Colon (tissue), 2 donors: ENCODE results near the gene TOX2.

Experiments used
- FAIRE-seq: peaks from 2 replicates; lab custom pipeline; 2012; peaks lifted over from hg19 to GRCh38; lab: Jason Lieb, UNC
- donor health status: control.
- donor health status: control.

The TOX2 gene

DNA sequence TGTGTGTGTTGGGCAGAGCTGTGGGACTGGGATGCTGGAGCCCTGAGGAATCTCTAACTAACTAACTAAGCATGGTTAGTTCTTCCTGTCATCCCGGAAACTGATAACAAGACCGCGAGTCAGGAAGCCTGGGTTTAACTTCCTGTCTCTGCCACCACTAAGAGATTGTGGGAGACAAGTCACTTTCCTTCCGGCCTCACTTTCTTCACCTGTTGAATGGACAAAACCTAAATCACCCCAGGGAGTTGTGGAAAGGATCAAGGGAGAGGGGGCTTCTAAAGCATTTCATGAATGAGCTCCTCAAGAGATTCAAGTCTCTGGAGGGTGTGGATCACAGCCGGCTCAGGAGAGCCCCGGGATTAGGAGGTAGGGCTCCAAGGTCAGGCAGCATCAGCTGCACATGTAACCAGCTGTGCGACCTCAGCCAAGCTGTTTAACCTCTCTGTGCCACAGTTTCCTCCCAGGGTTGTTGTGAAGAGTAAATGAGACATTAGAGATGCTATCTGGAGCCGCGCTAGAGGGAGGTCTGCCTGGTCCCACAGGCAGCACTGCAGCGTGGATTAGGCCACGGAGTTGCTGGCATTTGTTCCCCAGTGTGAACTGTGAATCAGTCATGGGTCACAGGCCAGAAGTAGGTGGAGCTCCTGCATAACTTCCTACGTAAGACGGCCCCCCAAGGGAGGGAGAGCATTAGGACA is 105.1 kb downstream of the TOX2 start:
- no peak for FAIRE-seq

DNA sequence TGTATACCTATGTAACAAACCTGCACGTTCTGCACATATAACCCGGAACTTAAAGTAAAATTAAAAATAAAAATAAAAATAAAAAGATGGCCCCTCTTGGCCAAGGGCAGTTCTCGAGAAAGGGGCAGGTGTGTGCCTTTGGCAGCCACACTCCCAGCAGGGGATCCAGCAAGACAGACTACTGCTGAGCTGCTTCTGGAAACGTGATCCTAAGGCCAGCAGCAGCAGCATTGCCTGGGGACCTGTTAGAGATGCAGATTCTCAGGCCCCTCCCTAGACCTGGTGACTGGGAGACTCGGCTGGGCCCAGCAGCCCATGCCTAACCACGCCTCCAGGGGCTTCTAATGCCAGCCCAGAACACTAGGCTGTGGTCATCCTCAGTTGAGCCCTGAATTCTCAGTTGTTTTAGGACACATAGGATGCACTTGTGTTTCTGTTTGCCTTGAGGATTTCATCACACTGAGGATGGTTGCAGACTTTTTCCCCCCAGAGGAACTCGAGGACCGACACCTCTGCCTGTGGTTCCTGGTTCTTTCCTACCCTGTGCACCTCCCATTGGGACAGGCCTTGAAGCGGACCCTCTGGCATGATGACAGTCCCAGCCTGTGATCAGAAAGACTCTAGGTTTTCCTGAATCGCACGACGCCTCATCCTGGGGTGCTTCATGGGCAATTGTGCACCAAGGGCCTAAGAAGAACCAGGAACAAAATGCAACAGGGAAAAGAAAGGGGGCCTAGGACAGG is 105.9 kb downstream of the TOX2 start:
- FAIRE-seq, result no peak

DNA sequence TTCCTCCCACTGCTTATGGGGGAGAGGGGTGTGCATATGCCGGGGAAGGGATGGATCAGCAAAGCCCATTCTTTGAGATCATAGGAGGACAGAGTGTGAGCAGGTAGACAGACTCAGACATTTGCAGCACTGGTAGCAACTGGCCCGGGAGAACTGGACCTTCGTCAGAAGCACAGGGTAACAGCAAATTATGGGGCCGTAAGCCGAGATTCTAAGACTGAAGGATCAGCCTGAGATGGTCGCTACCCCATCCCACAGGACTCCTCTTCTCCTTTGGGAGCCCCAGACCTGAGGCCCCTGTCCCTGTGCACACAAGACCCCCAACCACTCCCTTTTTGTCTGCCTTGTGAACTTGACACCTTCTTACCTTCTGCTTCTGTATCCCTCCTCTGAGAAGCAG is 106.5 kb downstream of the TOX2 start:
- no peak for FAIRE-seq

DNA sequence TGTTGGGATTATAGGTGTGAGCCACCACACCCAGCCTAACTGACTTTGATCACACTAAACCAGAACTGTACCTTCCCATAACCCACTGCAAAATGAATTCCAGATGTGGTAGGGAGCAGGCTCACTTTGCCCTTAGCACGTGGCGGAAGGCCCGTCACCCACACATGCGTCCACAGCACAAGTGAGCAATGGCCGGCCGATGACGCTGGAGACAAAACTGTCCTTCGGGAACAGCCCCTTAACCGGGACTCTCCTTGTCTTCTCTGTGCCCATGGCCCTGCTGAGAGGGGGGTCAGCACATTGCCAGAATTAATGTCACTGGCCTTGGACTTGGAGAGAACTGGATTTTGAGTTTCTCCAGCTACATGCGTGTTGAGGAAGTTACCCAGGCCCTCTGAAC is 107.2 kb downstream of the TOX2 start:
- FAIRE-seq, result no peak

DNA sequence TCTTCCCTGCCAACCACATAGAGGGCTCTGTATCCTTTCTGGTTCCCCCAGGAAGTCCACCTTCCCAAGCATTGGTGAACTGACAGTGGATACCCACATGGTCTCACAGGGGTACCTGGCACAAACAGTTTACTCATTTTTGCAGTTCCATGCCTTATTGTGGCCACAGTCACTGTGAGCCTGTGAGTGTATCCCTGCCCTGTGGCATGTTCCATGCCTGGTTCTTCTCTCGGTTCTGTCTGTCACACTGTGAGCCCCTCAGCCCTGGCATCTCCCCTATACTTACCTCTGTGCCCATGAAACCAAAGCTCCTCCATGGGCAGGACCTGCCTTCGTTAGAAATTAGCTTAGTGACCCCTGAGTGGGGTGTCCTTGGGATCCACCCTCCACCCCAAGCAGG is 107.8 kb downstream of the TOX2 start:
- no peak for FAIRE-seq

DNA sequence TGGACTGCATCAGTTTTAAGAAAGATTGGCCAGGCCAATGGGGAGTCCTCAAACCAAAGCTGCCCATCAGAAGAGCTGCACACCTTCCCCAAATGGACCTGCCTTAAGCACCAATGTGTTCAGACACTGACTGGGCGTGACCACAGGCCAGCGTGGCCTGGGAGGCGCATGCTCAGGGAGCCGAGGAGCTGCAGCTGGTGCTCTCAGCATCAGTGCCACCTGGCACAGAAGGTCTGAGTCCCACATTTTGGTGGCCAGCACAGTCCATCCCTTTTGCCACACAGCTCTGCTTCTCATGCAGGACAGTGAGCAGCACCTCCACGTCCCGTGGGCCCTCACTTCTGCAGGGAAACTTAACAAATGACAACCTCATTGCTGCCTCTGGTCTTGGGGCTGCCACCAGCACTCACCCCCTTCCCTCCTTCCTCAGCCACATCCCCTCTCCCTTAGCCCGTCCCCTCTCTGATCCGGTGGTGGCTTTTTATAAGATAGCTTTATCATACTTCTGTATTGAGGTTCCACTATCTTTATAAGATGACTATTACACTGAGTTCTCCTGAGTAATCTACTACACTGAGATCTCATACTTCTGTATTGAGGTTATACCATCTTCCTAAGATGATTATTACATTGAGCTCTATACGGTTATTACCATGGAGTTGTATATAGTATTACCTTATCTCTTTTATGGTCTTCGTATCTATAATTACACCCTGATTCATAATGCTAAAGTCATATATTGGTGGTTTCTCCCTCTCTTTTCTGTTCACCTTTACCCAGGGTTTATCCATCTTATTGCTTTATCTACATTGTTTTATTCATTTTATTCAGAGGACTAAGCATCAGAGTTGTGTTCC is 109.1 kb downstream of the TOX2 start:
- no peak for FAIRE-seq

DNA sequence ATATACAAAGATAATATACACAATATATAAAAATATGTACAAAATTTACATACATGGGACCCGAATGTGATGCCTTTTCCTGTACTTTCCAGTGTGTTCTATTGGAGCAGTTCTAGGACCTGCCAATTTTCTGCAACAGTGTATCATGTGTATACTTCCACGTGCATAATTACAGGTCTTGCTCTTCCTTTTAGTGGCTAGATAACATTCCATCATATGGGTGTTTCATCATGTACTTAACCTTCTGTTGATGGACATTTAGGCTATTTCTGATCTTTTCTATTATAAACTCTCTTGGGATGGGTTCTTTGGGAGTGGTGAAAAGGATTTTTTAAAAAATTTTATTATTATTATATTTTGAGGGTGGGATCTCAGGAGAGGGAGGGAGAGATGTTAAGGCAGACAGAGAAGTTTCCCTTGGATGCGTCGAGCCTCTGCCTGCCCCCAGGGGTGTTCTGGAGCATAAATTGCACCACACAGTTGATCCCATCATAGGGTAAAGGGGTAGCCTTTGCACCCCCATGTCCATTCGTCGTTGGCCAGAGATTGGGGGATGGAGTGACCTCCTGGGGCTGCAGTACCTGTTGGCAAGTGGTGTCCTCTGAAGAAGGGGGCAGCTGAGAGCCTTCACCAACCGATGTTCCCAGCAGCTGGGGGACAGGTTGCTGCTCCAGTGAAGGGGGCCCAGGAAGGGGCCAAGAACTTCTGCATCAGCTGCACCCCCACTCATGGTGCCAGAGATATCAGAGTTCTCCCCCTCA is 110.3 kb downstream of the TOX2 start:
- no peak for FAIRE-seq

DNA sequence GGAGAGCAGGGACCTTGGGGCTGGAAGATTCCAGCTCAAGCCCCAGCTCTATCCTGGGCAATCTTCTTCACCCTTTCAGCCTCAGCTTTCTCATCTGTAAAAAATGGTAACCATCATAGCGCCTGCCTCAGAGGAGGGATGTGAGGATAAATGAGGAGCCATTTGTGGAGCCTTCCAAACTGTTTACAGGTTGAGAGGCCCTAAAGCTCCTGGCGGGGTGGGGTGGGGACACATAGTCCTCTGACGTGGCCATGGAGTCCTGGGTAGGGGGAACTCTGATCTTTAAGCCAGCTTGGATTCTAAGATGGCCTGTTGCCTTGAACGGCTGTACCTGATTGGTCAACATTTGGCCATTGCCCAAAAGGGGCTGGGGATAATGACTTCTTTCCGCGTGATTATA is 111.1 kb downstream of the TOX2 start:
- FAIRE-seq, result no peak

DNA sequence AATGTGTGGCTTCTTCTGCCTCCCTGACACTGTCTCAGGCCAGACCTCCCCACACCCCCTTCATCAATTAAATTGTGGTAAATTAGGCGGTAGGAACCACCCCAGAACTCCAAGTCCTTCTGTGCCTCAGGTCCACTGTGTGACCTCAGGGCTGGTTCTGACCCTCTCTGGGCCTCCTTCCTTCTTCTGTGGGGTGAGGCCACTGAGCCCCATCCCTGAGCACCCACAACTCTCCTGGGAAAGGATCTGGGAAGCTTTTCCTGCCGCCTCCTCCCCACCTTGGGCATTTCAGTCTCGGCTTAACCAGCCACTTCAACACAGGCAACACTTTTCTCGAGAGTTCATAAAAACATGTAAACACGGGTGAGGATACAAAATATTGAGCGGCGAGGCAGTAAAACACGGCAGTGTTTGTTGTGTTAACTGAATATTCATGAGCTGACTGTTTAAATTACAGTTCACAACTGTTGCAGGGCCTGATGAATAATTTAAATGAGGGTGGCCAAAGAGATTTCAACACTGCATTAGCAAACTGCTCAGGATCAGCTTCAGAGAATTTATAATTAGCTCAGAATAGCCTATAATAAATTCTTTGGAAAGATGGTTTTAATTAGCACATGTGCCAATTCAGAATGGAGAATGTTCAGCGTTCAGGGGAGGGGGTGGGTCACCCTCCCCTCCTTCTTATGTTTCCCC is 112.1 kb downstream of the TOX2 start:
- FAIRE-seq, result no peak

DNA sequence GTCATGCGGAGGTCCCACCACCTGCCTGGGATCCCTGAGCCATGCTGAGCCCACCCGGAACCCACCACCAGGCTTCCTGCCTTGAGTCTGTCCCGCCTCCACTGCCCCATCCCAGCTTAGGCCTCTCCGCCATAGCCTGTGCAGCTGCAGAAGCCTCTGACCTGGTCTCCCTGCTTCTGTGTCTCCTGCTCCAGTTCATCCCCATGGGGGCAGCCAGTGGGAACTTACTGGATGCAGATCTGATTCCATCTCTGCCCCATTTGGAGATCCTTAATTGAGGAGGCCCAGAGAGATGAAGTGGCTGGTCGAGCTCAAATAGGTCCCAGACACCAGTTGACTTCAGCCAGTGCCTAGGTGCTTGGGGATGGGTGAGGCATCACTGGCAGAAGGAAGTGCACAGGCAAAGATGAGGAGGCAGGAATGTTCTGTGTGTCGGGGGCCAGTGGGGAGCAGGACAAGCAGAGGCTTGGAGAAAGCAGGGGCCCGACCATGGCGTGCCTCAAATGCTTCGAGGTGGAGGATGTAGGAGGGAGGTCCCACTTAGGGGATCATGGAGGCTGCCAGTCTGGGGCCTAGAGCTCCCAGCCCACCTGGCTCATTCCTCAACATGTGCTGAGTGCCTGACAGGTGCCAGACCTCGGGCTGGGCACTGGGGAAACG is 112.8 kb downstream of the TOX2 start:
- FAIRE-seq, result no peak

DNA sequence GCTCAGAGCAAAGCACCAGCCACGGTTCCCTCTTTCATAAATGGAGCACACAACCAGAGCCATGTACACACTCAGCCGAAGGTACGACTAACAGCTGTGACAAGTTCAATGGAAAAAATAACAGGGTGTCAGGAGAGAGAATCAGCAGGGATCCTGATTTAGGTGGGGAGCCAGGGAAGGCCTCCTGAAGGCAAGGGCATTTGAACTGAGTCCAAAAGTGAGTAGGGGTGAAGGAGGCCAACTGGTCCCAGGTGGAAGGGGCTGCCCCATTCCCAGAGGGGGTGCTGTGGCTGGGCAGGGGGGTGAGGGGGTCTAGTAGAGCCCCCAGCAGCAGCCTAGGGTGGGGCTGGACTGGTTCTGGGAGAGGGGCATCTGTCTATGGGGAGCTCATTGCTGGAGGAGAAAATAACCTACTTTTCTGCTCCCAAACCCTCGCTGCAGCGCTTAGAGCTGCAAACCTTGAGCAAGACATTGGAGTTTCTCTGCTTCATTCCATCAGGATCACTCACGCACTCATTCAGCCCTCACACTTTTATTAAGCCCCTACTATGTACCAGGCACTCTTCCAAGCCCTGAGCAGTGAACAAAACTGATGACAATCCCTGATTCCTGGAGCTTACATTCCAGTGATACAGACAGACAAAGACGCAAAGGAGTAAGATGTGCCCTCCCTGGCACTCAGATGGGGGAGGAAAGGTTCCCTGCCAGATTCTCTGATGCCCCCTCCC is 113.5 kb downstream of the TOX2 start:
- no peak for FAIRE-seq

DNA sequence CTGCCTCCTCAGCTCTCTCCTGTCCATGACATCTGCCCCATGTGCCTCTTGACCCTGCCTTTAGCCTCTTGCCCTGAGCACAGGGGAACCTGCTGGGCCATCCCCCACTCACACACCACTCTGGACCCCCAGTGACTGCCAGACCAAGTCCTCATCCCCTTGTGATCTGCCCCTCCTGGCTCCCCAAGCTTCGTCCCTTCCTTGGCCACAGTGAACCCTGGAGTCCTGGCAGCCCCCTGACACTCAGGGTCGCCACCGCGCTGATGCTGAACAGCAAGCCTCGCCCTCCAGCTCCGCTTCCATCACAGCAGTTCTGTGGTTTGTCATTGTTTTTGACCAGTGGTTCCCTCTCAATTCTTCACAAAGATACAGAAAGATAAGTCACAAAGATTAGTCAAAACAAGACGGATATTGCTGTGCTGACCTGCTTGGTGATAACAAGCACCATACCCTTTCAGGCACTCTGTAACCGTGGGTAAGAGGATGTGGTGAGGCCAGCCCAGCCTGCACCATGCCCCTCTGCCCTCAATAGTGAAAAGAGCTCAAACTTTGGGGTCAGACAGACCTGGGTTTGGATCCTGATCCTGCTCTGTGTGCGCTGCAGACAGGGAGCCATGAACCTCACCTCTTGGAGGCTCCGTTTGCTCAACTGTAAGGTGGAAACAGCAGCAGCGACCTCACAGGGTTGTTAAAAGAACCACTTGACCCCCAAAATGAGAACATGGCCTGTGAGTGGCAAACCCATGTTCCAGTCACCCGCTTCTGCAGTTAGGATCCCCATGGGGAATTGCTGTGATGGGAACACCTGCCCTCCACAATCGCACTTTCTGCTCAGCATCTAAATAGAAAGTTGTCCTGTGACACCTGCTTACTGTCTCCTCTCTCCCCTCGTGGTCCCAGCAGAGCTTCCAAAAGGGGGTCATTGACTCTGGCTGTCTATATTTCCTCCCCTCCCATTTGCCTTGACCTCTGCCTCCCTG is 114.5 kb downstream of the TOX2 start:
- FAIRE-seq, result no peak

DNA sequence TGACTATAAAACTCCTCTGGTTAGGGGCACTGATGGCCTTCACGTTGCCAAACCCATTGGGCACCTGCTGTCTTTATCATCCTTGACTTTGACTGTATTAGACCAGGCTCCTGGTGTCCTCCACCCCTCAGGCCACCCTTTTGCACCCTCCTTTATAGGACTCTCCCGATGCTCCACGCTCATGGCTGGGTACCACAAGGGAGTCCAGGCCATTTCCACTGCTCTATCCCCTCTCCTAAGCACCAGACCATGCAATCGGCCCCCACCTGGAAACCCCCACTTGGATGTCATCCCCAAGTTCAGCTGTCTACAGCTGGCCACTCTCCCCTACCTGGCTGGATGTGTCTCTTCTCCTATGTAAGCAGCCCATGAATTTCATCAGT is 115.2 kb downstream of the TOX2 start:
- no peak for FAIRE-seq

DNA sequence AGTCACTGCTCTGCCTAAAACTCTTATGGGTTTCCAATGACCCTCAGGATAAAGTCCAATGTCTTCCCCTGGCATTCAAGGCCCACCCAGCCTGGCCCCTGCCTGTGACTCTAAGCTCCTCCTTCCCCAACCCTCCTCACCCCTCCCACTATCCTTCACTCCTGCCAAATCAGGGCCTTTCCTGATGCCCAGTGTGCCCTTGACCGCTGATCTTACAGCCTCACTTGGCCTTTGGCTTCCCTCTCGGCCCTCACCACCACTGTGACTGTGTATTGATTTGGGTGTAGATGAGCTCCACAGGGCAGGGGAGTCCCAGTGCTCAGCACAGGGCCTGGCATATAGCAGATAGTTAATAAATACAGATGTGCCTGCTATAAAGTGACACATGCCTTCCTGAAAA is 115.7 kb downstream of the TOX2 start:
- no peak for FAIRE-seq

DNA sequence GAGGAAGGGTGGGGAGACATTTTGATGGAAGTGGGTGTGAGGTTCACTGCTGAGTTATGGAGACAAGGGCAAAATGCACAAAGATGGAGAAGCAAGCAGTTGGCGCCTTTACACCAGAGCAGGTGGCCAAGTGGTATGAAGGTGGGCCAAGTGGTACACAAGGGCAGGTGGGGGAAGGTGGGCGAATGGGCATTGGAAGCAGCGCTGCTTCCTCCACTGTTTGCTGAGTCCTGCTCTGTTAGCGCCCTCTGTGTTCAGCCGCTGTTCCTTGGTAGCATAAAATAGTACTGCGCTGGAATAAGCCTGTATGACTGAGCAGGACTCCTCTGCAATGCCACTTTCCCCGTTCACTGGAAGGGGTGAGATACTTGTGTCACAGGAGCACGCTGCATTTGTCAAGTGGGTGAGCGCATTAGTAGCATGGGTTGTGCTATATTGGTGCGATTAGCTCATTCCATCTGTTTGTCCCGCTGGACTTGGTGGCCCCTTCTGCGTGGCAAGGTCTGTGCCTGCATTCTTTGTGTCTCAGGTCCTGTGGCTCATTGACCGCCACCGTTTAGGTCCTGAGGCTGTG is 116.4 kb downstream of the TOX2 start:
- FAIRE-seq, result no peak

DNA sequence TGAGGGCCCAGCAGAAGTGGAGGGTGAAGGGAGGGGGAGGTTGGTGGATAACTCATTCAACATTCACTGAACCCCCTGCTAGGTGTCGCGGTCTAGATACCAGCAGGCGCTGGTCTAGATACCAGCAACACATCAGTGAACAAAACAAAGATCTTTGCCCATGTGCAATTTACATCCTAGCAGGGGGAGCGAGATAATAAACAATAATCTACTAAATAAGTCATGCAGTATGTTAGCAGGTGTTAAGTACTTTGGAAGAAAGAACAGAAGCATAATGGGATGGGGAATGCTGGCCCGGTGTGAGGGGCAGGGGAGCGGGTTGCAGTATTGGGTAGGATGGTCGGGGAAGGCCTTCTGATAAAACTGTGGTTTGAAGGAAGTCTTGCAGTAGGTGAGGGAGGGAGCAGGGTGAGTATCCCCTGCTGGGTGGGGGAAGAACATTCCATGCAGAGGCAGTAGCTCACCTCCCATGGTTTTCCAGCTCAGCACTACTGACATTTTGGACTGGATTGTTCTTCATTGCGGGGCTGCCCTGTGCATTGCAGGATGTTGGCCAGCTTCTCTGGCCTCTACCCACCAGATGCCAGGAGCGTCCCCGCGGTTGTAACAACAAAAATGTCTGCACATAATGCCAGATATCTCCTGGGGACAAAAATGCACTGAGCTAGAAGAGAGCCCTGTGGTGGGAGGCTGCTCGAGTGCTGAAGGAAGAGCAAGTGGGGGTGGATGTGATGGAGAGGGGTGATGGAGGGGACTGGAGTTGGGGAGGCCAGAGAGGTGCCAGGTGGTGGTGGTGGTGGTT is 117.3 kb downstream of the TOX2 start:
- no peak for FAIRE-seq

DNA sequence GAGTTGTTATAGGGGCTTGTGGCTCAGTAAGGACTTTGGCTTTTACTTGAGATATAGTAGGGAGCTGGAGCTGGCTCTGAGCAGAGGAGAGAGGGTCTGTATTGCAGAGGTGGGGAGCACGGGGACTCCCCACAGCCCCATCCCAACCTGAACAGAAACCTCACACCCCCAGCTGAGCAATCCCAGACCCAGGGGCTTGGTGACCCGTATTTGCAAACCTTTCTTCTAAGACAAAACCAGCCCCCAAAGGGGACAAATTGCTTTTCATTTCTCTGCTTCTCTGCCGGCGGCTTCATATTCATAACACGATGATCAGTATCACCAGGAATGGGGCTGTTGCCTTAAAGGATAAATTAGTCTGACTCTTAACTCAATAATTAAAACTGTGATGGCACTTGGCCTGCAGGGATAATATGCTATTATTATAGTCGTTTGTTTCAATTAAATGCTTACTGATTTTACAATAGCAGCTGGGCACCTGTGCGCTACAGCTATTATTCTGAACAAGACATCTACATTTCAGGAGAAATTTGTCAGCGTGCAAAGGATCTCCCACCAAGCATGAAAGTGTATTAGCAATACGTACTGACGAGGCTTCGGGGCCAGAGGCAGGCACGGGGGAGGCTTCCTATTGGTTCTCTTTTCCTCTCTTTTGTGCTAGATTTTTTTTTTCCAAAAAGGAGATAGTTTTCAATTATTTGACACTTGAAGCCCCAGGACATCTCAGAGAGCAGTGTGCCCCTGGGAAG is 118.1 kb downstream of the TOX2 start:
- no peak for FAIRE-seq
